Neural progenitor cell (in vitro differentiated cells): ENCODE results near the gene EEF1A1. TPM values are rescaled to one million over a fixed set of nuclear protein-coding genes. Genes with fewer than 3 reads are reported as not detected.

ENCODE experiments used
- DNase-seq: peaks from one replicate; pipeline ENCODE4 v3.0.0-alpha.2; 2016; ENCODE audit warnings: low spot score
- H2AFZ ChIP-seq: fragments of 200-600 bp; sonication (generic); replicated peaks from 2 replicates; pipeline ENCODE4 v1.6.1; 2016; ENCODE audit warnings: antibody characterized with exemption
- H3F3A ChIP-seq: fragments of 200-600 bp; sonication (generic); 2 replicates; pipeline ENCODE4 v1.6.1; 2016; ENCODE audit warnings: antibody characterized with exemption, low read depth
- H3K27ac ChIP-seq: fragments of 200-600 bp; sonication (generic); 2 replicates; pipeline ENCODE4 v1.5.1; 2016; ENCODE audit warnings: mild to moderate bottlenecking
- H3K27me3 ChIP-seq: fragments of 200-600 bp; sonication (generic); 2 replicates; pipeline ENCODE4 v1.6.1; 2016; ENCODE audit warnings: mild to moderate bottlenecking, moderate library complexity
- H3K36me3 ChIP-seq: fragments of 200-600 bp; sonication (generic); 2 replicates; pipeline ENCODE4 v1.5.1; 2016
- H3K4me1 ChIP-seq: fragments of 200-600 bp; sonication (generic); 2 replicates; pipeline ENCODE4 v1.6.1; 2016; ENCODE audit warnings: mixed run types
- H3K4me2 ChIP-seq: fragments of 200-600 bp; sonication (generic); 2 replicates; pipeline ENCODE4 v1.6.1; 2016
- H3K4me3 ChIP-seq: fragments of 200-600 bp; sonication (generic); 2 replicates; pipeline ENCODE4 v1.5.1; 2016
- H3K79me2 ChIP-seq: fragments of 200-600 bp; sonication (generic); 2 replicates; pipeline ENCODE4 v1.6.1; 2016; ENCODE audit warnings: low read depth
- H3K9ac ChIP-seq: fragments of 200-600 bp; sonication (generic); 2 replicates; pipeline ENCODE4 v1.6.1; 2016
- H3K9me3 ChIP-seq: fragments of 200-600 bp; sonication (generic); 2 replicates; pipeline ENCODE4 v1.5.1; 2016; ENCODE audit warnings: low read depth
- H4K20me1 ChIP-seq: fragments of 200-600 bp; sonication (generic); 2 replicates; pipeline ENCODE4 v1.6.1; 2016; ENCODE audit warnings: low read depth
- H3K27ac Mint-ChIP-seq: 3 replicates; pipeline ENCODE4 v1.8.0; 2021; ENCODE audit warnings: mixed read lengths
- H3K27me3 Mint-ChIP-seq: 2 replicates; pipeline ENCODE4 v1.8.0; 2022; ENCODE audit warnings: low read depth, mild to moderate bottlenecking, inconsistent platforms, moderate library complexity, mixed read lengths; ENCODE audit not compliant: insufficient read depth
- H3K36me3 Mint-ChIP-seq: 3 replicates; pipeline ENCODE4 v1.8.0; 2021; ENCODE audit warnings: mixed read lengths
- H3K4me1 Mint-ChIP-seq: 3 replicates; pipeline ENCODE4 v1.8.0; 2021; ENCODE audit warnings: mixed read lengths
- H3K4me3 Mint-ChIP-seq: 3 replicates; pipeline ENCODE4 v1.8.0; 2021; ENCODE audit warnings: mild to moderate bottlenecking, moderate library complexity, mixed read lengths
- H3K9me3 Mint-ChIP-seq: 3 replicates; pipeline ENCODE4 v1.8.0; 2020; ENCODE audit warnings: mixed read lengths
- EZH2 ChIP-seq: fragments of 200-600 bp; sonication (generic); IDR thresholded peaks from 2 replicates; pipeline ENCODE4 v1.6.1; 2017; ENCODE audit warnings: antibody characterized with exemption, mild to moderate bottlenecking, moderate library complexity
- EZH2phosphoT487 ChIP-seq: fragments of 200-600 bp; sonication (generic); IDR thresholded peaks from 2 replicates; pipeline ENCODE4 v1.6.1; 2017; ENCODE audit warnings: antibody characterized with exemption
- total RNA-seq: library from RNA; depleted of rRNA; stranded (reverse); fragments of >200 nt; gene quantifications from 2 replicates; pipeline ENCODE4 v1.2.3, GENCODE V29; 2015; ENCODE audit warnings: low replicate concordance
- TF ChIP-seq, protein P1 (sequence below): fragments of 200-600 bp; sonication (generic); IDR thresholded peaks from 2 replicates; pipeline ENCODE4 v1.5.1; 2017; ENCODE audit warnings: antibody characterized with exemption, mild to moderate bottlenecking

EEF1A1 gene
- total RNA-seq, 1 donor from 2014 or later: 19,891 TPM

DNA sequence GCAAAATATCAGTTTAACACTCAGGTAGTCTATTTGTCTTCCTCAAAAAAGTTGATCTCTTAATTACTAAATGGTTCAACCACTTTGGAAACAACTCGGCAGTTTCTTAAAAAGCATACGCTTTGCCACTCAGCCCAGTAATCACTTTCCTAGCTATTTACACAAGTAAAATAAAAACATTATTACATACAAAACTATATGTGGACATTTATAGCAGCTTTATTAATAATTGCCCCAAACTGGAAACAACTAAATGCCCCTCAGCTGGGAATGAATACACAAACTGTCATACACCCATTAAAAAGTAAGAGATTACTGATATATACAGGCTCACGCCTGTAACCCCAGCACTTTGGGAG is 7.4 kb downstream of the EEF1A1 start:
- Mint-ChIP-seq H3K27me3 (peaks cover 2% of the 10 kb centered on the region), H3K4me3 (no peak overlapping the region), H3K4me1 (peaks cover 20% of the 10 kb centered on the region), H3K27ac (no peak overlapping the region), H3K9me3 (no peaks in the 10 kb centered on the region), H3K36me3 (peaks cover 15% of the 10 kb centered on the region)
- H3K4me3 ChIP-seq: no peak overlapping the region
- no peak overlapping the region for H3K4me2 ChIP-seq
- TF ChIP-seq, protein P1, sequence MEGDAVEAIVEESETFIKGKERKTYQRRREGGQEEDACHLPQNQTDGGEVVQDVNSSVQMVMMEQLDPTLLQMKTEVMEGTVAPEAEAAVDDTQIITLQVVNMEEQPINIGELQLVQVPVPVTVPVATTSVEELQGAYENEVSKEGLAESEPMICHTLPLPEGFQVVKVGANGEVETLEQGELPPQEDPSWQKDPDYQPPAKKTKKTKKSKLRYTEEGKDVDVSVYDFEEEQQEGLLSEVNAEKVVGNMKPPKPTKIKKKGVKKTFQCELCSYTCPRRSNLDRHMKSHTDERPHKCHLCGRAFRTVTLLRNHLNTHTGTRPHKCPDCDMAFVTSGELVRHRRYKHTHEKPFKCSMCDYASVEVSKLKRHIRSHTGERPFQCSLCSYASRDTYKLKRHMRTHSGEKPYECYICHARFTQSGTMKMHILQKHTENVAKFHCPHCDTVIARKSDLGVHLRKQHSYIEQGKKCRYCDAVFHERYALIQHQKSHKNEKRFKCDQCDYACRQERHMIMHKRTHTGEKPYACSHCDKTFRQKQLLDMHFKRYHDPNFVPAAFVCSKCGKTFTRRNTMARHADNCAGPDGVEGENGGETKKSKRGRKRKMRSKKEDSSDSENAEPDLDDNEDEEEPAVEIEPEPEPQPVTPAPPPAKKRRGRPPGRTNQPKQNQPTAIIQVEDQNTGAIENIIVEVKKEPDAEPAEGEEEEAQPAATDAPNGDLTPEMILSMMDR: no peak
- TF ChIP-seq EZH2phosphoT487 (no peak), EZH2 (no peak)
- DNase-seq: no peak
- peaks cover 19% of the 10 kb centered on the region for H3K79me2 ChIP-seq
- no peak overlapping the region for H3K9ac ChIP-seq
- peaks cover 11% of the 10 kb centered on the region for H3K36me3 ChIP-seq
- peaks cover 8% of the 10 kb centered on the region for H3K4me1 ChIP-seq
- H4K20me1 ChIP-seq: peaks cover 41% of the 10 kb centered on the region
- peaks cover 62% of the 10 kb centered on the region for H3F3A ChIP-seq
- no peaks in the 10 kb centered on the region for H3K9me3 ChIP-seq
- no peaks in the 10 kb centered on the region for H3K27me3 ChIP-seq
- H2AFZ ChIP-seq: no peak overlapping the region
- no peak overlapping the region for H3K27ac ChIP-seq

DNA sequence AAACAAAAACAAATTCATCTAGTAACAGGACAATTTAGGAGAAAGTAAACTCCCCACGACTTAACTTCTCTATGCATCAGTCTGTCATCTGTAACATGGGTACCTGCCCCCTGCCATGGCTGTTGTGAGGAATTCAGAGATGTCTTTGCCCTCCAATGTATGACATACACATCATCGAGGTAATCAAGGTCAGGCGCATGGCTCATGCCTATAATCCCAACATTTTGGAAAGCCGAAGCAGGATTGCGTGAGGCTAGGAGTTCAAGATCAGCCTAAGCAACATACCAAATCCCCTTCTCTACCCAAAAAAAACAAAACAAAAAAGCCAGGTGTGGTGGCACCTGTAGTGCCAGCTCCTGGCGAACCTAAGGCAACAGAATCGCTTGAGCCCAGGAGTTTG is 9.0 kb downstream of the EEF1A1 start:
- Mint-ChIP-seq H3K27me3 (peaks cover 2% of the 10 kb centered on the region), H3K27ac (no peak overlapping the region), H3K9me3 (no peaks in the 10 kb centered on the region), H3K4me1 (peaks cover 11% of the 10 kb centered on the region), H3K4me3 (no peak overlapping the region), H3K36me3 (peaks cover 6% of the 10 kb centered on the region)
- Histone ChIP-seq H3K27me3 (no peaks in the 10 kb centered on the region), H2AFZ (no peak overlapping the region), H3K4me2 (no peak overlapping the region), H3F3A (peaks cover 52% of the 10 kb centered on the region), H3K9me3 (no peaks in the 10 kb centered on the region), H3K79me2 (peaks cover 5% of the 10 kb centered on the region), H4K20me1 (peaks cover 27% of the 10 kb centered on the region), H3K9ac (no peak overlapping the region), H3K4me1 (peaks cover 2% of the 10 kb centered on the region), H3K4me3 (no peak overlapping the region), H3K27ac (no peak overlapping the region), H3K36me3 (peaks cover 4% of the 10 kb centered on the region)
- DNase-seq: no peak
- no peak for TF ChIP-seq EZH2phosphoT487
- TF ChIP-seq, protein P1: no peak
- no peak for TF ChIP-seq EZH2

DNA sequence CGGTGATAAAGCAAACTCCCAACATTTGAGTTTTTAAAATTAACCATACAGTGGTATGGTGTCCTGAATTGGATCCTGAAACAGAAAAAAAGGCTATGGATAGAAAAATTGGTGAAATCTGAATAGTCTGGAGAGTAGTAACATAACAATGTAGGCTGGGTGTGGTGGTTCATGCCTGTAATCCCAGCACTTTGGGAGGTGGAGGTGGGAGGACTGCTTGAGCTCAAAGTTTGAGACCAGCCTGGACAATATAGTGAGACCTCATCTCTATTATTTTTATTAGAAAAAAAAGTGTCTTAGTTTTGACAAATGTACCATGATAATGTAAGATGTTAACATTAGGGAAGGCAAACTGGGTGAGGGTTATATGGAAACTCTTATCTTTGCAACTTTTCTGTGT is 11.0 kb downstream of the EEF1A1 start:
- Mint-ChIP-seq H3K36me3 (peaks cover 2% of the 10 kb centered on the region), H3K27me3 (peaks cover 2% of the 10 kb centered on the region), H3K9me3 (no peaks in the 10 kb centered on the region), H3K4me3 (no peak overlapping the region), H3K4me1 (no peaks in the 10 kb centered on the region), H3K27ac (no peak overlapping the region)
- Histone ChIP-seq H3K79me2 (no peaks in the 10 kb centered on the region), H3K27ac (no peak overlapping the region), H3K27me3 (no peaks in the 10 kb centered on the region), H3K9ac (no peak overlapping the region), H2AFZ (no peak overlapping the region), H3K4me3 (no peak overlapping the region), H3K36me3 (no peaks in the 10 kb centered on the region), H3F3A (peaks cover 32% of the 10 kb centered on the region), H4K20me1 (peaks cover 7% of the 10 kb centered on the region), H3K4me2 (no peak overlapping the region), H3K9me3 (no peaks in the 10 kb centered on the region), H3K4me1 (no peaks in the 10 kb centered on the region)
- no peak for DNase-seq
- no peak for TF ChIP-seq EZH2
- TF ChIP-seq, protein P1: no peak
- no peak for TF ChIP-seq EZH2phosphoT487

DNA sequence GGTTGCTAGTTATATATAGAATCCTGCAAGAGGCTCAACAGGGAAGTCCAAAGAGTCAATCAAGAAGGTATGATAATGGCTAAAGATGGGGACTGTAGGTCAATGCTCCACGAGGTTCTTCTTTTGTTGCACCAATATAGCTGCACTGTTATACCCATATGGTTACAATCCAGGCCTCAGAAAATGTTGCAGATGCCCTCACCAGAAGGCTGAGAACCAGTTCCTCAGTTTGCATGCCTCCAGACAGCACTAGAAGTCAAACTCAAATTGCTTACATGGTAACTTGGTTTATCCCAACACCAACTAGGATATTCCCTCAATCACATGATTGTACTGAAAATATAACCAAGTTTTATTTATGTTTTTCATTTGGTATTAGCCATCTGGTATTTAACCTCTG is 12.1 kb downstream of the EEF1A1 start:
- Histone ChIP-seq H3K79me2 (no peaks in the 10 kb centered on the region), H3K27me3 (no peaks in the 10 kb centered on the region), H2AFZ (no peak overlapping the region), H3K9me3 (no peaks in the 10 kb centered on the region), H3K4me3 (no peak overlapping the region), H4K20me1 (no peaks in the 10 kb centered on the region), H3K4me2 (no peak overlapping the region), H3K4me1 (no peaks in the 10 kb centered on the region), H3K36me3 (no peaks in the 10 kb centered on the region), H3K27ac (no peak overlapping the region), H3K9ac (no peak overlapping the region), H3F3A (peaks cover 21% of the 10 kb centered on the region)
- Mint-ChIP-seq H3K9me3 (no peaks in the 10 kb centered on the region), H3K27ac (no peak overlapping the region), H3K27me3 (peaks cover 2% of the 10 kb centered on the region), H3K4me3 (no peak overlapping the region), H3K4me1 (no peaks in the 10 kb centered on the region), H3K36me3 (no peaks in the 10 kb centered on the region)
- no peak for DNase-seq
- TF ChIP-seq EZH2phosphoT487 (no peak), EZH2 (no peak)
- TF ChIP-seq, protein P1: no peak
